A549 (cell line): ENCODE results near the gene NRK. TPM values are rescaled to one million over a fixed set of nuclear protein-coding genes. Genes with fewer than 3 reads are reported as not detected.
"Not testable (repeated sequence)": the region's sequence is repeated elsewhere in the genome, so short reads cannot be mapped to it uniquely, and the experiment has no call there.

Source experiments
- ATAC-seq, 2 experiments: fragments of 200-7000 bp in 1 of 2; fragments of >200 bp in 1 of 2; cut with Nextera tagmentation in 1 of 2; cut with Tn5 transposase in 1 of 2; 3 replicates each; pipeline versions ENCODE4 v1.8.0 to v1.9.1; 2018 to 2020; ENCODE audit warnings: mild to moderate bottlenecking in 1 of 2, moderate library complexity in 1 of 2
- CTCF ChIA-PET: fragments of 300-600 bp; sonication (Branson Sonifier 250); formaldehyde crosslinking; extraction: SDS; loops from one replicate; lab custom pipeline; 2021; ENCODE audit warnings: antibody characterized with exemption, inconsistent platforms; lab: Yijun Ruan, JAX
- POLR2A ChIA-PET: fragments of 350-600 bp; formaldehyde crosslinking; extraction: SDS; loops from one replicate; lab custom pipeline; 2021; ENCODE audit warnings: antibody characterized with exemption, inconsistent platforms; lab: Yijun Ruan, JAX
- DNase-seq, 2 experiments: peaks; one replicate each; pipeline versions ENCODE4 v3.0.0 to v3.0.0-alpha.2; 2011 to 2016; ENCODE audit warnings: low read depth in 1 of 2, low spot score in 1 of 2
- FAIRE-seq: peaks from 2 replicates; lab custom pipeline; 2011; peaks lifted over from hg19 to GRCh38; lab: Jason Lieb, UNC
- H3K27ac ChIP-seq, 2 experiments: fragments of >200 bp; sonication (Bioruptor Twin); formaldehyde crosslinking; 3 replicates each; pipeline ENCODE4 v1.5.1; 2016 to 2017
- H3K4me1 ChIP-seq: fragments of >200 bp; sonication (Bioruptor Twin); formaldehyde crosslinking; 3 replicates; pipeline ENCODE4 v1.6.1; 2016
- H3K4me2 ChIP-seq: fragments of >200 bp; sonication (Bioruptor Twin); formaldehyde crosslinking; 3 replicates; pipeline ENCODE4 v1.6.1; 2016
- H3K4me3 ChIP-seq: fragments of >200 bp; sonication (Bioruptor Twin); formaldehyde crosslinking; 3 replicates; pipeline ENCODE4 v1.5.1; 2016
- H3K9me3 ChIP-seq: fragments of >200 bp; sonication (Bioruptor Twin); formaldehyde crosslinking; 3 replicates; pipeline ENCODE4 v1.6.1; 2016
- EHF ChIP-seq: fragments of 250-450 bp; sonication (Bioruptor Pico); IDR thresholded peaks from 2 replicates; pipeline ENCODE4 v1.5.0; 2020; ENCODE audit warnings: mild to moderate bottlenecking
- EP300 ChIP-seq, 2 experiments: fragments of >200 bp; sonication (Bioruptor Twin); formaldehyde crosslinking; IDR thresholded peaks; 2 replicates in 1 of 2; 3 replicates in 1 of 2; pipeline ENCODE4 v1.6.1; 2016 to 2017
- FOSB ChIP-seq: fragments of 250-450 bp; sonication (Bioruptor Pico); IDR thresholded peaks from 2 replicates; pipeline ENCODE4 v1.5.0; 2020; ENCODE audit warnings: mild to moderate bottlenecking, moderate library complexity
- FOXS1 ChIP-seq: fragments of 250-450 bp; sonication (Bioruptor Pico); IDR thresholded peaks from 2 replicates; pipeline ENCODE4 v1.5.0; 2020; ENCODE audit warnings: mild to moderate bottlenecking, moderate library complexity
- HEYL ChIP-seq: fragments of 250-450 bp; sonication (Bioruptor Pico); IDR thresholded peaks from 2 replicates; pipeline ENCODE4 v1.8.0; 2021; ENCODE audit warnings: mild to moderate bottlenecking, moderate library complexity
- HOXB5 ChIP-seq: fragments of 250-450 bp; sonication (Bioruptor Pico); IDR thresholded peaks from 2 replicates; pipeline ENCODE4 v1.5.0; 2020; ENCODE audit warnings: mild to moderate bottlenecking, moderate library complexity
- JUN ChIP-seq, 2 experiments: fragments of >200 bp; sonication (Bioruptor Twin); formaldehyde crosslinking; IDR thresholded peaks; 2 replicates in 1 of 2; 3 replicates in 1 of 2; pipeline ENCODE4 v1.6.1; 2016 to 2017
- NFE2L2 ChIP-seq: fragments of 150-350 bp; conservative IDR thresholded peaks from 2 replicates; pipeline ENCODE4 v1.6.1; 2014; ENCODE audit warnings: low read length
- NR3C1 ChIP-seq: fragments of >200 bp; sonication (Bioruptor Twin); formaldehyde crosslinking; IDR thresholded peaks from 3 replicates; pipeline ENCODE4 v1.6.1; 2017
- POLR2AphosphoS2 ChIP-seq: conservative IDR thresholded peaks from 2 replicates; pipeline ENCODE4 v1.6.1; 2012; ENCODE audit warnings: low read length, improper control_type of control experiment, inconsistent platforms
- RCOR1 ChIP-seq: fragments of 150-350 bp; IDR thresholded peaks from 2 replicates; pipeline ENCODE4 v1.6.1; 2014; ENCODE audit warnings: antibody characterized with exemption, low read length, low read depth
- RFX5 ChIP-seq: fragments of 450-650 bp; IDR thresholded peaks from 2 replicates; pipeline ENCODE4 v1.7.1; 2014; ENCODE audit warnings: antibody characterized with exemption, mild to moderate bottlenecking, moderate library complexity
- TFCP2L1 ChIP-seq: fragments of 250-450 bp; sonication (Bioruptor Pico); IDR thresholded peaks from 2 replicates; pipeline ENCODE4 v1.5.0; 2021; ENCODE audit warnings: mild to moderate bottlenecking
- WGBS: methylation state at CpG from one replicate; pipeline ENCODE4 v1.1.6; 2017; ENCODE audit errors: missing lambda C conversion rate; 5-methylcytosine and 5-hydroxymethylcytosine counted together
- polyA plus RNA-seq, 4 experiments: library from polyadenylated mRNA; depleted of rRNA in 3 of 4; stranded (reverse); fragments of >200 nt; fragmentation: RNase III in 1 of 4; extraction: RNeasy Plus Mini Kit Qiagen cat#74134 plus additional on column Dnase treatment in 1 of 4; gene quantifications; 2 replicates in 3 of 4; 3 replicates in 1 of 4; pipeline ENCODE4 v1.2.3, GENCODE V29; 2011 to 2017
- TF ChIP-seq, protein P1 (sequence below): fragments of 150-350 bp; IDR thresholded peaks from 2 replicates; pipeline ENCODE4 v1.6.1; 2014; ENCODE audit warnings: low read depth, mild to moderate bottlenecking, low read length
- TF ChIP-seq, protein P2 (sequence below): fragments of 450-650 bp; IDR thresholded peaks from 2 replicates; pipeline ENCODE4 v1.6.1; 2014; ENCODE audit warnings: antibody characterized with exemption
- TF ChIP-seq, protein P3 (sequence below): IDR thresholded peaks from 2 replicates; pipeline ENCODE4 v1.6.1; 2012; ENCODE audit warnings: low read depth, borderline replicate concordance
- TF ChIP-seq, protein P4 (sequence below): fragments of 200-600 bp; sonication (generic); IDR thresholded peaks from 2 replicates; pipeline ENCODE4 v1.6.1; 2016; ENCODE audit warnings: antibody characterized with exemption, mild to moderate bottlenecking, moderate library complexity
- TF ChIP-seq, protein P5 (sequence below): IDR thresholded peaks from 2 replicates; pipeline ENCODE4 v1.6.1; 2012

NRK gene
- polyA plus RNA-seq, 2 of the 4 experiments (the other 2 are of a cell fraction), result not detected

DNA sequence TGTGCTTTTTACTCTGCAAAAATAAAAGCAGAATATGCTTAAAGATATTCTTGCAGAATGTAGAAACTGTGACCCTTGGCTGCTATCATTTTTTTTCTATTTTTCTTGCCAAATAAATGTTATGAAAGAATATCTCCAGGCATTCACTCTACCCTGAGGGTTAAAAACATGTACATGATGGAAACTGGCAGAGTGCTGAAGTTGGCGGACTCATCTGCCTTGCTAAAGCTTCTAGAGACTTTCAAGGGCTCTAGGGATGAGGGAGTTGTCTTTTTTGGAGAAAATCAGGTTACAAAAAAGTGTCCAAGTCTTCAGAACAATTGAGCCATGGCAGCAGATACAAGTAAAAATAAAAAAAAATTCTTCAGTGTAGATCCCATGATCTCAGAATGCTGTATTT is 40.5 kb upstream of the NRK start:
- H3K4me3 ChIP-seq, result no peak overlapping the region
- TF ChIP-seq, protein P1, sequence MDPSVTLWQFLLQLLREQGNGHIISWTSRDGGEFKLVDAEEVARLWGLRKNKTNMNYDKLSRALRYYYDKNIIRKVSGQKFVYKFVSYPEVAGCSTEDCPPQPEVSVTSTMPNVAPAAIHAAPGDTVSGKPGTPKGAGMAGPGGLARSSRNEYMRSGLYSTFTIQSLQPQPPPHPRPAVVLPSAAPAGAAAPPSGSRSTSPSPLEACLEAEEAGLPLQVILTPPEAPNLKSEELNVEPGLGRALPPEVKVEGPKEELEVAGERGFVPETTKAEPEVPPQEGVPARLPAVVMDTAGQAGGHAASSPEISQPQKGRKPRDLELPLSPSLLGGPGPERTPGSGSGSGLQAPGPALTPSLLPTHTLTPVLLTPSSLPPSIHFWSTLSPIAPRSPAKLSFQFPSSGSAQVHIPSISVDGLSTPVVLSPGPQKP, result no peak
- TF ChIP-seq HOXB5 (no peak), HEYL (CRISPR knock-in tag) (no peak), RCOR1 (no peak), TFCP2L1 (CRISPR knock-in tag) (no peak), POLR2AphosphoS2 (no peak), RFX5 (no peak), EP300 (IDR thresholded peaks at IDR 0.05) (no peak), NFE2L2 (no peak), FOSB (no peak), FOXS1 (CRISPR knock-in tag) (no peak), EHF (CRISPR knock-in tag) (no peak), JUN (IDR thresholded peaks at IDR 0.05) (no peak)
- TF ChIP-seq, protein P2, sequence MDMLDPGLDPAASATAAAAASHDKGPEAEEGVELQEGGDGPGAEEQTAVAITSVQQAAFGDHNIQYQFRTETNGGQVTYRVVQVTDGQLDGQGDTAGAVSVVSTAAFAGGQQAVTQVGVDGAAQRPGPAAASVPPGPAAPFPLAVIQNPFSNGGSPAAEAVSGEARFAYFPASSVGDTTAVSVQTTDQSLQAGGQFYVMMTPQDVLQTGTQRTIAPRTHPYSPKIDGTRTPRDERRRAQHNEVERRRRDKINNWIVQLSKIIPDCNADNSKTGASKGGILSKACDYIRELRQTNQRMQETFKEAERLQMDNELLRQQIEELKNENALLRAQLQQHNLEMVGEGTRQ, result no peak
- TF ChIP-seq, protein P3, sequence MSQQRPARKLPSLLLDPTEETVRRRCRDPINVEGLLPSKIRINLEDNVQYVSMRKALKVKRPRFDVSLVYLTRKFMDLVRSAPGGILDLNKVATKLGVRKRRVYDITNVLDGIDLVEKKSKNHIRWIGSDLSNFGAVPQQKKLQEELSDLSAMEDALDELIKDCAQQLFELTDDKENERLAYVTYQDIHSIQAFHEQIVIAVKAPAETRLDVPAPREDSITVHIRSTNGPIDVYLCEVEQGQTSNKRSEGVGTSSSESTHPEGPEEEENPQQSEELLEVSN, result no peak
- DNase-seq (no peak), FAIRE-seq (no peak), ATAC-seq (no peak)
- WGBS, result 0% methylated on average over 1 of the region's 1 CpG
- ChIA-PET POLR2A (no interaction called here), CTCF (no interaction called here)
- no peaks in the 10 kb centered on the region for H3K9me3 ChIP-seq
- no peaks in the 10 kb centered on the region for H3K4me1 ChIP-seq
- H3K4me2 ChIP-seq, result no peak overlapping the region
- H3K27ac ChIP-seq, result no peak overlapping the region

DNA sequence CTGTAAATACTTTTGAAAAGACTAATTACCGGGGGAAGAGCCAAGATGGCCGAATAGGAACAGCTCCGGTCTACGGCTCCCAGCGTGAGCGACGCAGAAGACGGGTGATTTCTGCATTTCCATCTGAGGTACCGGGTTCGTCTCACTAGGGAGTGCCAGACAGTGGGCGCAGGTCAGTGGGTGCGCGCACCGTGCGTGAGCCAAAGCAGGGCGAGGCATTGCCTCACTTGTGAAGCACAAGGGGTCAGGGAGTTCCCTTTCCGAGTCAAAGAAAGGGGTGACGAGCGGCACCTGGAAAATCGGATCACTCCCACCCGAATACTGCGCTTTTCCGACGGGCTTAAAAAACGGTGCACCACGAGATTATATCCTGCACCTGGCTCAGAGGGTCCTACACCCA is 25.5 kb upstream of the NRK start:
- H3K4me1 ChIP-seq, FAIRE-seq, H3K9me3 ChIP-seq, H3K4me3 ChIP-seq, CTCF ChIA-PET, DNase-seq, ATAC-seq, POLR2A ChIA-PET, H3K27ac ChIP-seq, H3K4me2 ChIP-seq: not testable (repeated sequence)
- 61% methylated on average over 26 of the region's 26 CpGs for WGBS

DNA sequence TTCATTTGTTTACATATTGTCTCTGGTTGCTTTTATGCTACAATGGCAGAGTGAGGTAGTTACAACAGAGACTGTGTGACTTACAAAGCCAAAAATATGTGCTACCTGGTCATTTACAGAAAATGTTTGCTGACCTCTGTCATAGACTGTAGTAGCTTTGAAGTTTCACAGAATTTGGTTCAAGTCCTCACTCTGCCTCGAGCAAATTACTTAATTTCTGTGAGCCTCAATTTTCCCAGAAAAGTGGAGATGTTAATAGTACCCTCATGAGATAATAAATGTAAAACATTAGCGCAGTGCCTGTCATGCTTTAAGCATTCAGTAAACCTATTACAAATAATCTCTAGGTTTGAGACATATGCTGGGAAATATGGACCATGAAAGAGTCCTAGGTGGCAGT is 18.4 kb upstream of the NRK start:
- POLR2A ChIA-PET, result no interaction called here
- no peak for TF ChIP-seq NR3C1
- Histone ChIP-seq H3K4me1 (no peaks in the 10 kb centered on the region), H3K4me3 (no peak overlapping the region), H3K4me2 (no peak overlapping the region), H3K27ac (no peak overlapping the region), H3K9me3 (no peaks in the 10 kb centered on the region)
- FAIRE-seq (no peak), DNase-seq (no peak), ATAC-seq (no peak)
- 0% methylated on average over 2 of the region's 2 CpGs for WGBS
- CTCF ChIA-PET, result interaction anchor here (0.7 kb wide), 1 partner anchor 10 kb away, joined by 3 read pairs; no protein-coding TSS in a partner anchor

DNA sequence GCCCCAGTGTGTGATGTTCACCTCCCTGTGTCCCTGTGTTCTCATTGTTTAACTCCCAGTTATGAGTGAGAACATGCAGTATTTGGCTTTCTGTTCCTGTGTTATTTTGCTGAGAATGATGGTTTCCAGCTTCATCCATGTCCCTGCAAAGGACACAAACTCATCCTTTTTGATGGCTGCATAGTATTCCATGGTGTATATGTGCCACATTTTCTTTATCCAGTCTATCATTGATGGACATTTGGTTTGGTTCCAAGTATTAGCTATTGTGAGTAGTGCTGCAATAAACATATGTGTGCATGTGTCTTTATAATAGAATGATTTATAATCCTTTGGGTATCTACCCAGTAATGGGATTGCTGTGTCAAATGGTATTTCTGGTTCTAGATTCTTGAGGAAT is 16.7 kb upstream of the NRK start:
- H3K4me1 ChIP-seq, ATAC-seq, POLR2A ChIA-PET, H3K9me3 ChIP-seq, H3K4me3 ChIP-seq, H3K4me2 ChIP-seq, CTCF ChIA-PET, FAIRE-seq, DNase-seq, H3K27ac ChIP-seq: not testable (repeated sequence)

DNA sequence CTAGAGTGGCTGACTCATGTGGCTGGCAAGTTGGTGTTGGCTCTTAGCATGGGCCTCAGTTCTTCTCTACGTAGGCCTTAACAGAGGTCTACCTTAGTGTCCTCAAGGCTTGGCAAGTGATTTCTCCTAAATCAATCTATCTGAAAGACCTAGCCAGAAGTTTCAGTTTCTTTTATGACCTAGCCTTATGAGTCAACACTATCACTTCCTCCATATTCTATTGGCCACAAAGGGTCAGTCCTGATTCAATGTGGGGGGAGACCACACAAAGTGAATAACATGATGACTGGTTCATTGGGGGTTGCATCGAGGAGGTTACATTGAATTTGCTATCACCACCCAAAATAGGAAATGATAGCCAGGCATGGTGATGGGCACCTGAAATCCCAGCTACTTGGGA is 5.8 kb upstream of the NRK start:
- POLR2A ChIA-PET, result no interaction called here
- DNase-seq (no peak), FAIRE-seq (no peak), ATAC-seq (no peak)
- CTCF ChIA-PET, result no interaction called here
- Histone ChIP-seq H3K9me3 (no peaks in the 10 kb centered on the region), H3K4me3 (no peak overlapping the region), H3K27ac (no peak overlapping the region), H3K4me2 (no peak overlapping the region), H3K4me1 (no peaks in the 10 kb centered on the region)
- TF ChIP-seq, protein P4, sequence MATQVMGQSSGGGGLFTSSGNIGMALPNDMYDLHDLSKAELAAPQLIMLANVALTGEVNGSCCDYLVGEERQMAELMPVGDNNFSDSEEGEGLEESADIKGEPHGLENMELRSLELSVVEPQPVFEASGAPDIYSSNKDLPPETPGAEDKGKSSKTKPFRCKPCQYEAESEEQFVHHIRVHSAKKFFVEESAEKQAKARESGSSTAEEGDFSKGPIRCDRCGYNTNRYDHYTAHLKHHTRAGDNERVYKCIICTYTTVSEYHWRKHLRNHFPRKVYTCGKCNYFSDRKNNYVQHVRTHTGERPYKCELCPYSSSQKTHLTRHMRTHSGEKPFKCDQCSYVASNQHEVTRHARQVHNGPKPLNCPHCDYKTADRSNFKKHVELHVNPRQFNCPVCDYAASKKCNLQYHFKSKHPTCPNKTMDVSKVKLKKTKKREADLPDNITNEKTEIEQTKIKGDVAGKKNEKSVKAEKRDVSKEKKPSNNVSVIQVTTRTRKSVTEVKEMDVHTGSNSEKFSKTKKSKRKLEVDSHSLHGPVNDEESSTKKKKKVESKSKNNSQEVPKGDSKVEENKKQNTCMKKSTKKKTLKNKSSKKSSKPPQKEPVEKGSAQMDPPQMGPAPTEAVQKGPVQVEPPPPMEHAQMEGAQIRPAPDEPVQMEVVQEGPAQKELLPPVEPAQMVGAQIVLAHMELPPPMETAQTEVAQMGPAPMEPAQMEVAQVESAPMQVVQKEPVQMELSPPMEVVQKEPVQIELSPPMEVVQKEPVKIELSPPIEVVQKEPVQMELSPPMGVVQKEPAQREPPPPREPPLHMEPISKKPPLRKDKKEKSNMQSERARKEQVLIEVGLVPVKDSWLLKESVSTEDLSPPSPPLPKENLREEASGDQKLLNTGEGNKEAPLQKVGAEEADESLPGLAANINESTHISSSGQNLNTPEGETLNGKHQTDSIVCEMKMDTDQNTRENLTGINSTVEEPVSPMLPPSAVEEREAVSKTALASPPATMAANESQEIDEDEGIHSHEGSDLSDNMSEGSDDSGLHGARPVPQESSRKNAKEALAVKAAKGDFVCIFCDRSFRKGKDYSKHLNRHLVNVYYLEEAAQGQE, result no peak
- no peak for TF ChIP-seq FOXS1 (CRISPR knock-in tag)
- TF ChIP-seq, protein P5, sequence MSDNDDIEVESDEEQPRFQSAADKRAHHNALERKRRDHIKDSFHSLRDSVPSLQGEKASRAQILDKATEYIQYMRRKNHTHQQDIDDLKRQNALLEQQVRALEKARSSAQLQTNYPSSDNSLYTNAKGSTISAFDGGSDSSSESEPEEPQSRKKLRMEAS, result no peak
- WGBS, result 12% methylated on average over 2 of the region's 2 CpGs
